B cell (primary cell): ENCODE results near the gene MT1G. TPM values are rescaled to one million over a fixed set of nuclear protein-coding genes. Genes with fewer than 3 reads are reported as not detected.

Experiments
- ATAC-seq: fragments of 200-7000 bp; cut with Tn5 transposase; one replicate; pipeline ENCODE4 v1.10.0; 2021; ENCODE audit warnings: low read depth, mild to moderate bottlenecking, moderate number of reproducible peaks, moderate library complexity
- CTCF ChIA-PET: fragments of 350-600 bp; sonication (Branson Sonifier 250); formaldehyde crosslinking; loops from one replicate; lab custom pipeline; 2021; ENCODE audit warnings: antibody characterized with exemption, inconsistent platforms; lab: Charles Lee
- POLR2A ChIA-PET: fragments of 350-600 bp; sonication (Branson Sonifier 250); formaldehyde crosslinking; loops from one replicate; lab custom pipeline; 2021; ENCODE audit warnings: antibody characterized with exemption; lab: Charles Lee
- DNase-seq: peaks from one replicate; pipeline ENCODE4 v3.0.0; 2013
- H2AFZ ChIP-seq: 2 replicates; pipeline ENCODE4 v1.6.1; 2012; ENCODE audit warnings: mild to moderate bottlenecking, low read depth, low read length; ENCODE audit not compliant: insufficient read depth, poor library complexity, severe bottlenecking
- H3K27ac ChIP-seq, 2 donors: 1 replicate in 1 of 2; 2 replicates in 1 of 2; pipeline ENCODE4 v1.5.1; 2012 to 2013; ENCODE audit warnings: low read length in 2 of 2, mild to moderate bottlenecking in 2 of 2, moderate library complexity in 1 of 2
- H3K27me3 ChIP-seq, 4 experiments: fragments of 200-600 bp in 1 of 4; sonication (generic) in 1 of 4; replicated peaks in 1 of 4; 1 replicate in 2 of 4; 2 replicates in 2 of 4; pipeline versions ENCODE4 v1.6.1 to v1.7.0; 2013 to 2016; ENCODE audit warnings: low read length in 3 of 4, mild to moderate bottlenecking in 2 of 4, mixed read lengths in 1 of 4, moderate library complexity in 1 of 4; ENCODE audit not compliant: insufficient read depth in 4 of 4, control insufficient read depth in 3 of 4; ENCODE audit errors: control extremely low read depth in 1 of 4
- H3K36me3 ChIP-seq, 2 experiments: replicated peaks in 1 of 2; 1 replicate in 1 of 2; 2 replicates in 1 of 2; pipeline versions ENCODE4 v1.6.1 to v1.7.1; 2013; ENCODE audit warnings: low read length in 1 of 2; ENCODE audit not compliant: insufficient read depth in 2 of 2, control insufficient read depth in 1 of 2; ENCODE audit errors: control extremely low read depth in 1 of 2, extremely low read depth in 1 of 2
- H3K4me1 ChIP-seq, 2 donors: fragments of 200-600 bp in 1 of 2; sonication (generic) in 1 of 2; 1 replicate in 1 of 2; 2 replicates in 1 of 2; pipeline versions ENCODE4 v1.5.1 to v1.6.1; 2013 to 2017; ENCODE audit warnings: low read length in 2 of 2; ENCODE audit not compliant: control insufficient read depth in 2 of 2, insufficient read depth in 2 of 2
- H3K4me2 ChIP-seq: replicated peaks from 2 replicates; pipeline ENCODE3; 2012; ENCODE audit warnings: mild to moderate bottlenecking, low read depth, low read length; ENCODE audit not compliant: poor library complexity, severe bottlenecking
- H3K4me3 ChIP-seq, 5 experiments: fragments of 200-600 bp in 1 of 5; sonication (generic) in 1 of 5; 1 replicate in 3 of 5; 2 replicates in 2 of 5; pipeline versions ENCODE4 v1.5.1 to v1.7.0; 2011 to 2016; ENCODE audit warnings: low read length in 4 of 5, mild to moderate bottlenecking in 4 of 5, low read depth in 2 of 5, control low read depth in 1 of 5, moderate library complexity in 1 of 5; ENCODE audit not compliant: insufficient read depth in 1 of 5; ENCODE audit errors: control extremely low read depth in 1 of 5, extremely low read depth in 1 of 5
- H3K79me2 ChIP-seq: fragments of 200-600 bp; sonication (generic); one replicate; pipeline ENCODE4 v1.6.0; 2016; ENCODE audit warnings: low read length; ENCODE audit not compliant: control insufficient read depth, insufficient read depth
- H3K9ac ChIP-seq: fragments of 200-600 bp; sonication (generic); 2 replicates; pipeline ENCODE4 v1.6.1; 2017; ENCODE audit warnings: mild to moderate bottlenecking, low read length, moderate library complexity
- H3K9me3 ChIP-seq, 3 donors: one replicate each; pipeline versions ENCODE4 v1.6.1 to v1.7.1; 2013; ENCODE audit warnings: low read length in 2 of 3; ENCODE audit not compliant: control insufficient read depth in 2 of 3, insufficient read depth in 1 of 3; ENCODE audit errors: control extremely low read depth in 1 of 3
- H4K20me1 ChIP-seq: 2 replicates; pipeline ENCODE4 v1.6.0; 2012; ENCODE audit warnings: mild to moderate bottlenecking, low read length; ENCODE audit not compliant: insufficient read depth, control insufficient read depth, poor library complexity, severe bottlenecking
- H3K27ac Mint-ChIP-seq: one replicate; pipeline ENCODE4 v1.8.0; 2021; ENCODE audit warnings: mixed read lengths
- H3K27me3 Mint-ChIP-seq: one replicate; pipeline ENCODE4 v1.8.0; 2021; ENCODE audit warnings: mixed read lengths
- H3K4me1 Mint-ChIP-seq: one replicate; pipeline ENCODE4 v1.8.0; 2021; ENCODE audit warnings: mixed read lengths
- H3K4me3 Mint-ChIP-seq: one replicate; pipeline ENCODE4 v1.8.0; 2021; ENCODE audit warnings: mixed read lengths
- H3K9me3 Mint-ChIP-seq: one replicate; pipeline ENCODE4 v1.8.0; 2022; ENCODE audit warnings: mixed read lengths; ENCODE audit not compliant: insufficient read depth
- CTCF ChIP-seq: fragments of 200-600 bp; IDR thresholded peaks from one replicate; pipeline ENCODE4 v1.8.0; 2022; ENCODE audit warnings: antibody characterized with exemption, mild to moderate bottlenecking
- EZH2 ChIP-seq: IDR thresholded peaks from 2 replicates; pipeline ENCODE4 v1.6.1; 2012; ENCODE audit warnings: borderline replicate concordance, low read depth, mild to moderate bottlenecking, moderate library complexity, low read length; ENCODE audit not compliant: insufficient read depth, poor library complexity, severe bottlenecking
- WGBS: methylation state at CpG from one replicate; pipeline ENCODE4 v1.1.5; 2013; ENCODE audit warnings: missing lambda C conversion rate; ENCODE audit not compliant: insufficient coverage; 5-methylcytosine and 5-hydroxymethylcytosine counted together
- intact Hi-C: fragments of 100-400 bp; cut with micrococcal nuclease; formaldehyde crosslinking; loops from one replicate; pipeline ENCODE4 v1.10.0; 2022
- polyA plus RNA-seq: library from polyadenylated mRNA; depleted of rRNA; stranded (reverse); fragments of >200 nt; gene quantifications from 2 replicates; pipeline ENCODE4 v1.2.3, GENCODE V29; 2012
- total RNA-seq, 2 donors: library from RNA; stranded (reverse); fragments of 120-200 nt in 1 of 2; gene quantifications; 1 replicate in 1 of 2; 2 replicates in 1 of 2; pipeline versions ENCODE4 v1.2.3 to v1.2.4, GENCODE V29; 2013 to 2022

The MT1G gene
- total and polyA plus RNA-seq, 2 donors (not counting 1 experiment from before 2014, with no cell fraction given), result not detected

- Histone ChIP-seq H2AFZ (no peak overlapping the region), H3K9me3 (no peaks in the 10 kb centered on the region), H3K4me1 (peaks cover 24 to 25% of the 10 kb centered on the region in 2 donors), H4K20me1 (no peaks in the 10 kb centered on the region), H3K9ac (no peak overlapping the region), H3K27me3 (peaks cover 0 to 33% (median 12%) of the 10 kb centered on the region in 4 experiments), H3K36me3 (no peaks in the 10 kb centered on the region), H3K4me2 (no peak overlapping the region), H3K4me3 (no peak overlapping the region), H3K79me2 (no peaks in the 10 kb centered on the region), H3K27ac (no peak overlapping the region)
- H3K9me3 Mint-ChIP-seq, result no peaks in the 10 kb centered on the region
- peaks cover 23% of the 10 kb centered on the region for H3K27me3 Mint-ChIP-seq
- WGBS, result 92% methylated on average over 1 of the region's 3 CpGs
- CTCF ChIA-PET, result no interaction called here
- no peak overlapping the region for H3K27ac Mint-ChIP-seq
- intact Hi-C loops, result no loop called here
- TF ChIP-seq CTCF (no peak), EZH2 (no peak)
- ATAC-seq (no peak), DNase-seq (no peak)
- POLR2A ChIA-PET, result no interaction called here
- peaks cover 28% of the 10 kb centered on the region for H3K4me1 Mint-ChIP-seq
- no peak overlapping the region for H3K4me3 Mint-ChIP-seq
Measured at GRCh38 chr16:56679078-56679730, 11.3 kb upstream of the MT1G start.

DNA sequence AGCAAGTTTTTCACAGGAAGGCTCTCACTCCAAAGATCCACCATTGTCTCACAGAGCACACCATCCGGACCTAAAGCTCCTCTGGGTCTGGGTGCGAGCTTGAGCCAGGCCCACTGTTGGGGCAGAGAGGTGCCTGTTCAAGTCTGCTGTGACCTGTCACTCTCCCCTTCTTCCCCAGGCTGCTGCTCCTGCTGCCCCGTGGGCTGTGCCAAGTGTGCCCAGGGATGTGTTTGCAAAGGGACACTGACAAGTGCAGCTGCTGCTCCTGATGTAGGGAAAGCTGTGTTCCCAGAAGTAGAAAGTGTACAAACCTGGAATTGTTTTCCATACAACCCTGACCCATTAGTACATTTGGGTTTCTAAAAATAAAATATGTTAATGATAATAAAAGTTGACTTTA, 9.6 kb upstream of the MT1G start:
- no peaks in the 10 kb centered on the region for H3K79me2 ChIP-seq
- peaks cover 0 to 34% (median 14%) of the 10 kb centered on the region in 4 experiments for H3K27me3 ChIP-seq
- no peak overlapping the region for H2AFZ ChIP-seq
- Mint-ChIP-seq H3K4me3 (no peak overlapping the region), H3K27ac (no peak overlapping the region), H3K27me3 (peaks cover 38% of the 10 kb centered on the region), H3K4me1 (peaks cover 17% of the 10 kb centered on the region), H3K9me3 (no peaks in the 10 kb centered on the region)
- WGBS, result 100% methylated on average over 2 of the region's 3 CpGs
- ATAC-seq (no peak), DNase-seq (no peak)
- H3K27ac ChIP-seq, result no peak overlapping the region
- POLR2A ChIA-PET, result interaction anchor here (0.6 kb wide), 1 partner anchor 13 kb away, joined by 3 read pairs; no protein-coding TSS in a partner anchor
- intact Hi-C loops, result no loop called here
- no peaks in the 10 kb centered on the region for H4K20me1 ChIP-seq
- H3K36me3 ChIP-seq, result no peaks in the 10 kb centered on the region
- H3K9me3 ChIP-seq, result no peaks in the 10 kb centered on the region
- no peak overlapping the region for H3K9ac ChIP-seq
- no peak overlapping the region for H3K4me3 ChIP-seq
- H3K4me2 ChIP-seq, result no peak overlapping the region
- H3K4me1 ChIP-seq, result peaks cover 17 to 18% of the 10 kb centered on the region in 2 donors
- CTCF ChIA-PET, result no interaction called here
- TF ChIP-seq EZH2, result no peak
- TF ChIP-seq CTCF, result no peak
